Naive B cell (primary cell): ENCODE results near the gene HMGB3. TPM values are rescaled to one million over a fixed set of nuclear protein-coding genes. Genes with fewer than 3 reads are reported as not detected.
"Not testable (repeated sequence)": the region's sequence is repeated elsewhere in the genome, so short reads cannot be mapped to it uniquely, and the experiment has no call there.

Source experiments
- ATAC-seq, 2 donors: fragments of 150-1000 bp; cut with Tn5 transposase; 2 replicates each; pipeline ENCODE4 v1.10.0; 2021; ENCODE audit warnings: low read depth in 2 of 2, mild to moderate bottlenecking in 2 of 2, moderate library complexity in 2 of 2
- DNase-seq: peaks from one replicate; pipeline ENCODE4 v3.0.0; 2022
- H3K27ac Mint-ChIP-seq, 6 donors: one replicate each; pipeline ENCODE4 v1.8.0; 2020 to 2022; ENCODE audit warnings: mild to moderate bottlenecking in 6 of 6, mixed read lengths in 6 of 6, moderate library complexity in 5 of 6, inconsistent platforms in 2 of 6
- H3K27me3 Mint-ChIP-seq, 3 donors: one replicate each; pipeline ENCODE4 v1.8.0; 2021 to 2022; ENCODE audit warnings: mixed read lengths in 3 of 3, mild to moderate bottlenecking in 1 of 3
- H3K36me3 Mint-ChIP-seq, 2 donors: one replicate each; pipeline ENCODE4 v1.8.0; 2020 to 2022; ENCODE audit warnings: mixed read lengths in 2 of 2, inconsistent platforms in 1 of 2, mild to moderate bottlenecking in 1 of 2
- H3K4me1 Mint-ChIP-seq, 3 donors: one replicate each; pipeline ENCODE4 v1.8.0; 2020 to 2022; ENCODE audit warnings: mixed read lengths in 3 of 3, inconsistent platforms in 1 of 3, mild to moderate bottlenecking in 1 of 3, moderate library complexity in 1 of 3
- H3K4me3 Mint-ChIP-seq, 8 donors: one replicate each; pipeline ENCODE4 v1.8.0; 2020 to 2022; ENCODE audit warnings: mild to moderate bottlenecking in 8 of 8, mixed read lengths in 8 of 8, moderate library complexity in 8 of 8, inconsistent platforms in 2 of 8
- H3K9me3 Mint-ChIP-seq, 7 donors: one replicate each; pipeline ENCODE4 v1.8.0; 2020 to 2022; ENCODE audit warnings: mixed read lengths in 7 of 7, mild to moderate bottlenecking in 5 of 7, inconsistent platforms in 2 of 7, moderate library complexity in 1 of 7
- polyA plus RNA-seq, 6 donors: library from polyadenylated mRNA; unstranded; fragments of 300-500 nt; fragmentation: Illumina TruSeq; gene quantifications; one replicate each; pipeline ENCODE4 v1.2.3, GENCODE V29; 2021; ENCODE audit warnings: low read depth in 6 of 6

HMGB3 gene
- polyA plus RNA-seq, 6 donors from 2014 or later, result 0.16 to 2.5 (median 0.48) TPM; not detected in 1

DNA sequence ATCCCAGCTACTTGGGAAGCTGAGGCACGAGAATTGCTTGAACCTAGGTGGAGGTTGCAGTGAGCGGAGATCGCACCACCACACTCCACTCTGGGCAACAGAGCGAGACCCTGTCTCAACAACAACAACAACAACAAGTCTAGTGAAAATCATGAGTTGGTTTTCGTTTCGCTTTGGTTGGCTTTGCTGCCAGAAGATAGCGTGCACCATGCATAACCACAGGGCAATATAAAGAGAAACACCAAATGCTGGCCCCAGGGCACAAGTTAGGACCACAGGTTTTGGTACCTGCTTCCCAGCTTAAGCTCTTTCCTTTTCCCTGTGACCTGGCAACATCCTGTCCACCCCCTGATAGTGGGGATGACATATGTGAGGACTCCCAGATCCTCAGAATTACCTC, 21.5 kb upstream of the HMGB3 start:
- no peaks in the 10 kb centered on the region for H3K4me1 Mint-ChIP-seq
- H3K36me3 Mint-ChIP-seq, result no peaks in the 10 kb centered on the region
- peaks cover 3 to 11% (median 8%) of the 10 kb centered on the region in 3 donors for H3K27me3 Mint-ChIP-seq
- H3K4me3 Mint-ChIP-seq, result no peak overlapping the region
- ATAC-seq (no peak), DNase-seq (no peak)
- H3K27ac Mint-ChIP-seq, result no peak overlapping the region
- peaks cover 0 to 4% (median 1%) of the 10 kb centered on the region in 7 donors for H3K9me3 Mint-ChIP-seq

DNA sequence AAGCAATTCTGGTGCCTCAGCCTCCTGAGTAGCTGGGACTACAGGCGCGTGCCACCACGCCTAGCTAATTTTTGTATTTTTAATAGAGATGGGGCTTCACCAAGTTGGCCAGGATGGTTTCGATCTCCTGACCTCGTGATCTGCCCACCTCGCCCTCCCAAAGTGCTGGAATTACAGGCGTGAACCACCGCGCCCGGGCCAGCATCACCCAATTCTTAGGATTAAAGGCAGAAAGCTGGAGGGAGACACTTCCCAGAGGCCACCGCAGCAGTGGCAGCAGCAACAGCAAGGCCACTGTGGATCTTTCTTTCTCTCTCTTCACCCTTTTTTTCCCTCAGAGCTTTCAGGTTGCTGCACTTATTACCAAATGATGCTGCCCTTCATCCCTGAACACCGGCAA, 18.7 kb upstream of the HMGB3 start:
- ATAC-seq, H3K4me3 Mint-ChIP-seq, DNase-seq, H3K9me3 Mint-ChIP-seq, H3K27ac Mint-ChIP-seq, H3K4me1 Mint-ChIP-seq, H3K36me3 Mint-ChIP-seq: not testable (repeated sequence)
- H3K27me3 Mint-ChIP-seq, result peaks cover 6 to 14% (median 9%) of the 10 kb centered on the region in 3 donors

DNA sequence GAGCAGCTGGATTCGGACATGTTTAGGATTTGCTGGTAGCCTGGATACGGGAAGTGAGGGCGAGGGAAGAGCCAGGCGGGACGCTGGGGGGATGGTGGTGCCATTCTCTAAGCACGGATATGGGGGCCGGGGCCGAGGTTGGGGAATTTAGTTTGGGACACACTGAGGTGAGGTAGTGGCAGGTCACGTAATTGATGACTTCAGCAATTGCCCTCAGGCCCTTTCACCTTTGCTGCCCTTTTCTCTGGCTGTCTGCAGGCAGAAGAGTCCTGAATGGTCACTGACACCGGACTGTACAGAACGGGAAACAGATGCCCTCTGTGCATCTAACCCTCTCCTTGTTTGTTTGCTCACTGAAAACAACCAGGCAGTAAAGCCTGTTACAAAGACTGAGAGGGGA, 16.9 kb upstream of the HMGB3 start:
- Mint-ChIP-seq H3K27ac (peak overlapping the region in 2 of 6 donors; percentile 36 to 47), H3K36me3 (no peaks in the 10 kb centered on the region), H3K27me3 (peaks cover 6 to 16% (median 9%) of the 10 kb centered on the region in 3 donors), H3K9me3 (peaks cover 0 to 3% (median 1%) of the 10 kb centered on the region in 7 donors), H3K4me1 (no peaks in the 10 kb centered on the region), H3K4me3 (no peak overlapping the region)
- ATAC-seq (no peak), DNase-seq (no peak)

DNA sequence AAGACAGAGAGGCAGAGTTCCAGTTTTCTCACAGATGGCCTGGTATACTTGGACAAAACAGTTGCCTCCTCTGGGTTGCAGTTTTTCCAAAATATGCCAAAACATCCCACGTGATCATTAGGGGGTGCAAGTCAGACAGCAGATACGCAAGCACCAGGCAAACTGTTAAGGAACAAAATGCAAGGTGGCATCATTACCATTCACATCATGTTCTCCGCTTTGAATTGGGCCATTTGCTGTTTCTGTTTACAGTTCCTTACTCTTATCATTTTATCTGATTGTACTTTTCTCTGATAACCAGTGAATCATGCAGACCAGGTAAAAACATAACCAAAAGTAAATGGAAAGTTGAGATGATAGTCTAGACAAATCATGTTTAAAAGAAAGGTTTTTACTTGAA, 16.4 kb upstream of the HMGB3 start:
- H3K9me3 Mint-ChIP-seq, result peaks cover 0 to 5% (median 2%) of the 10 kb centered on the region in 7 donors
- no peaks in the 10 kb centered on the region for H3K4me1 Mint-ChIP-seq
- DNase-seq (no peak), ATAC-seq (no peak)
- no peak overlapping the region for H3K27ac Mint-ChIP-seq
- H3K36me3 Mint-ChIP-seq, result no peaks in the 10 kb centered on the region
- H3K27me3 Mint-ChIP-seq, result peaks cover 6 to 16% (median 9%) of the 10 kb centered on the region in 3 donors
- H3K4me3 Mint-ChIP-seq, result no peak overlapping the region

DNA sequence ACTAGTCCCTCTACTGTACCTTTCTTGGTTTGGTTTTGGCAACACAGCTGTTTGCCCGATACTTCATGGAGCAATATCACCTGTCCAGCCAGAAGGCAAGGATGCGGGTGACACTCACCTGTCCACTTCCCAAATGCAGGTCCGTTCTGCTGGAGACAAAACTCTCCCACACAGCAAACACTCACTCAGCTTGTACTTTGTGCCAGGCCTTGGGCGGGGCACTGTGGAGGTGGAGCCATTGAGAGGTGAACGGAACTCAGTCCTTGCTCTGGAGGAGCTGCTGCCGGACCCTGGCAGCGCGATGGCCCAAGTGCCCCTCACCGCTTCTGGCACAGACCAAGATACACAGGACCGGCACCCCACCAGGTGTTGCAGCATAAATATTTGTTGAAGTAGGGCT, 15.3 kb upstream of the HMGB3 start:
- Mint-ChIP-seq H3K4me1 (no peaks in the 10 kb centered on the region), H3K9me3 (peaks cover 0 to 5% (median 2%) of the 10 kb centered on the region in 7 donors), H3K4me3 (no peak overlapping the region), H3K27ac (no peak overlapping the region), H3K36me3 (no peaks in the 10 kb centered on the region), H3K27me3 (peaks cover 6 to 19% (median 15%) of the 10 kb centered on the region in 3 donors)
- no peak for DNase-seq
- ATAC-seq, result no peak

DNA sequence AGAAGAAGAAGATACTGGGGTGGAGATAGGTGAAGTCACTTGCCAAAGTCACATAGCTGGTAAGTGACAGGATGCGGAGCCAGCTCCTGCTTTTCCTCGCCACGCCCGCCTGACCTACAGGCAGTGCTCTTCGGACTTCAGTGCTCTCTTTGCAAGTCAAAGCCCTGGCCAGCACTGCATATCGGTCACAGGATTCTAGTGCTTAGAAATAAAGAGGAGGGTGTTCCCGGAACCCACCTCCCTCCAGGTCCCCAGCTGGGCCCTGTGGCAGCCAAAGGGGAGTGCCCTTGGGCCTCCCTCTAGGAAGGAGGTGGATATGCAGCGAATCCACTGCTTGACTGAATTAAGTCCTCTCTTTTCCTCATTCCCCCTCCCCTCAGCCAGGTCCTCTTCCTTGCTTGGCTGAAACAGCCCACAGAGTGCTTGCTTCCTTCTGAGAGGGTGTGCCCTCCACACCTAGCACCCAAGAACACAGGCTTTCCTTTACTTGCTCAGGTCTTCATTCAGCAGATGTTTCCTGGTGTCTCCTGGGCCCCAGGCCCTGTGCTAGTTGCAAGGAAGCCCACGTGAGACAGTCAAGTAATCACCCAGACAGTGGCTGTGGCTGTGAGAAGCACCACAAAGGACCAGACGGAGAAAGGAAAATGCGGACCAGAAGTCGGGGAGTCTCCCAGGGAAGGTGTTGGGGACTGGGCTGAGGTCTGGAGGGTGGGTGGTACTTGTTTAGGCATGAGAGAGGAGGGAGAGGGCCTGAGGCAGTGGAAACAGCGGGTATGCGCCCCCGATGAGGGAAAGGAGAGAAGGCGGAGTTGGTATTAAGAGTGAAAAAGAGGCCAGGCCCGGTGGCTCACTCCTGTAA, 14.0 kb upstream of the HMGB3 start:
- no peak for ATAC-seq
- Mint-ChIP-seq H3K27me3 (peaks cover 6 to 24% (median 20%) of the 10 kb centered on the region in 3 donors), H3K4me3 (no peak overlapping the region), H3K27ac (no peak overlapping the region), H3K36me3 (no peaks in the 10 kb centered on the region), H3K9me3 (peaks cover 0 to 5% (median 2%) of the 10 kb centered on the region in 7 donors), H3K4me1 (no peaks in the 10 kb centered on the region)
- no peak for DNase-seq

DNA sequence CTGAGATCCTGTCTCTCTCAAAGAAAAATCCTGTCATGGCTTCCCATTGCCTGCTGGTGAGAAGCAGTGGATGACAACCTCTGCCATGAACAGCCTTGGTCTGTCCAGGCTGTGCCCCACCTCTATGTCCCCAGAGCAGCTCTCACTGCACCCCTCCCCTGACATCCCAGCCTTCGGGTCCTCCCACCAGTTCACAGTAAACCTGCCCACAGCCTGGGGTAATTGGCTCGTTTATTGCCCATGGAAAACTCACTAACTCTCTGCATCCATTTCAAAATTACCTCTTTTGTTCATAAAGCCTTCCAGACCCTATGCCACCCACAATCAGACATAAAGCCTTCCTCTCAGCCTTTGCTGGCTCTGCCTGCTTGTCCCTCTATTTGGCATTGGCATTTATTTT, 10.7 kb upstream of the HMGB3 start:
- no peak overlapping the region for H3K4me3 Mint-ChIP-seq
- H3K27ac Mint-ChIP-seq, result no peak overlapping the region
- ATAC-seq (no peak), DNase-seq (no peak)
- peaks cover 0 to 2% (median 0%) of the 10 kb centered on the region in 3 donors for H3K4me1 Mint-ChIP-seq
- peaks cover 0 to 7% (median 2%) of the 10 kb centered on the region in 7 donors for H3K9me3 Mint-ChIP-seq
- no peaks in the 10 kb centered on the region for H3K36me3 Mint-ChIP-seq
- peaks cover 0 to 16% (median 10%) of the 10 kb centered on the region in 3 donors for H3K27me3 Mint-ChIP-seq

DNA sequence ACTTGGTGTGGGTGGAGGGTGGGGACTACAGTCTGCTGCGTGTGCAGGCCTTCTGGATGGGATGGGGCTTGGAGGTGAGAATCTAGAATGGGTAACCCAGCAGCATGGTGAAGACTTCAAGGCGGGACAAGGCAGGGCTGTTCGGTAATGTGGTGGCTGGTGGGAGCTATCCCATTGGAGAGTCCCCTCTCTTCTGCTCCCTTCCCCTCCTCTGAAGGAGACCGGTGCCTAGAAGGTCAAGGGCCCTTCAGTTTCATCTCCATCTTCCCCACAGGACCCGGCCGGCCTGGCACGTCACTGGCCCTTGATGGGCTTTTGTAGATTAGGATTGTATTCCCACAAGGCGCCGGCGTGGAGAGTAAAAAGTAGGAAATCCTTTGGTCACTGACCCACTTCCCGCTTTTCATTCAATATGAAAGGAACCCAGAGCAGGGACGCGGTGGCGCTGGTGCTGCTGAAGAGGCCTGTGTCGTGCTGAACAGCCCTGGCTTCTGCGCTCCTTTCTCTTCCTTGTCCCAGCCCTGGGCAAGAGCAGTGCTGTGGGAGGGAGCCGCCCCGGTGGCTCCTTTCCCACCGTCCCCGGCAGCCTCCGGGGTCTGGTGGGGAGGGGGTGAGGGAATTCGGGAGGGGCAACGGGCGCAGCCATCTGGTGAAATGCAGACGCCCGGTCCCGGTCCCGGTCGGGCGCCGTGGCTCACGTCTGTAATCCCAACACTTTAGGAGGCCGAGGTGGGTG, 7.3 kb upstream of the HMGB3 start:
- Mint-ChIP-seq H3K27me3 (peaks cover 0 to 10% (median 8%) of the 10 kb centered on the region in 3 donors), H3K4me1 (peaks cover 0 to 2% (median 0%) of the 10 kb centered on the region in 3 donors), H3K9me3 (peaks cover 0 to 5% (median 2%) of the 10 kb centered on the region in 7 donors)

DNA sequence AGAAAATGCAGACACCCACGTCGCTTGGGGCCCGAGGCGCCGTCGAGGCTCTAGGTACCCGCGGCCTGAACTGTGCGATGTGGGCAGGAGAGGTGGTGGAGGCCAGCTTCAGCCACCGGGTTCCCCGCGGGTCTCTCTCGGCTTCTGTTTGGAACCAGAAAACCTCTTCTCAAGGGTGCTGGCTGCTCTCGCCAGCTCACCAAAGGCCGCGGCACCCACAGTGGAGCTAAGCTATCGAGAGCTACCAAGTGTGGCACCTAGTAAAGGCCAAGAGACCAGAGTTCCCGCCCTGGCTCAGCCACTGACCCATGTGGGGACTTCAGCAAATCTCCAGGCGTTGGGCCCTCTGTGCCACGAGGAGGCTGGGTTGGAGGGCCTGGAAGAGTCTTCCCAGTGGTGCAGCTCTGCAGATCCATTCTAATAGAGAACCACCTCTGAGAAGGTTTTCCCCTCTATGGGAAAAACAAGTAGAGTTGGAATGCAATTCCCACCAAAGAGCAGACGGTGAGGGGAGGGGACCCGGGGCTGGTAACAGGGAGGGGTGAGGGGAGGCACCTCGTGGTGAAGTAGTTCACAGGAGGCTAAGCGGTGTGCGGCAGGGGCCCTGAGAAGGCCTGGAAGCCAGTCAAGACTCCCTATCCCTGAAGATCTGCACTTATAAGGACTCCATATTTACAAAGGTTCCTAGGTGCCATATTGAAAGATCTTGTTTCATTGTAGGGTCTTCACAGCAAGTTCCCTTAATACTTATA, 5.5 kb upstream of the HMGB3 start:
- Mint-ChIP-seq H3K27ac (no peak overlapping the region), H3K36me3 (no peaks in the 10 kb centered on the region), H3K27me3 (peaks cover 0 to 7% (median 6%) of the 10 kb centered on the region in 3 donors), H3K4me3 (no peak overlapping the region), H3K9me3 (peaks cover 0 to 5% (median 0%) of the 10 kb centered on the region in 7 donors), H3K4me1 (peaks cover 0 to 7% (median 0%) of the 10 kb centered on the region in 3 donors)
- ATAC-seq (no peak), DNase-seq (no peak)

More for the DNA sequence above, 7.3 kb upstream of the HMGB3 start:
- DNase-seq, result no peak
- Mint-ChIP-seq H3K36me3 (no peaks in the 10 kb centered on the region), H3K27ac (no peak overlapping the region), H3K4me3 (no peak overlapping the region)
- no peak for ATAC-seq

DNA sequence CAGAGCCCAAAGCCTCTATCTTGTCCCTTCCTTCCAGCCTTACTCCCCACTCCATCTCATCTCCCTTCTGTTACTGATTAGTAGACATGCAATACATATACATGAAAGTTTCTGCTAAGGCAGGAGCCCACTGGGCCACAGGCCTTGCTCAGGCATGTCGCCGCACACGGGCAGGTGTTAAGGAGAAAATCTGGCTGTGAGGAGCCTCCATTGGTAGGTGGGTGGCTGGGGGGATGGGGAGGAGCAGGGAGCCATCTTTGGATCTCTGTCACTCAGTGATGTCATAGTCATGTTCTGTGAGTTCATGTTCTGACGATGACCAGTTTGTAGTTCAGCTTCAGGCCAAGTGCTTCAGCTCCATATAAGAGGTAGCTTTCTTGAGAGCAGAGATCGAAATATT, 2.9 kb upstream of the HMGB3 start:
- peaks cover 5 to 12% (median 6%) of the 10 kb centered on the region in 3 donors for H3K4me1 Mint-ChIP-seq
- peaks cover 0 to 5% (median 1%) of the 10 kb centered on the region in 3 donors for H3K27me3 Mint-ChIP-seq
- no peak for ATAC-seq
- DNase-seq, result no peak
- H3K4me3 Mint-ChIP-seq, result peak overlapping the region in 2 of 8 donors; percentile 15 to 16
- H3K9me3 Mint-ChIP-seq, result peaks cover 0 to 6% (median 0%) of the 10 kb centered on the region in 7 donors
- H3K36me3 Mint-ChIP-seq, result no peaks in the 10 kb centered on the region
- no peak overlapping the region for H3K27ac Mint-ChIP-seq

DNA sequence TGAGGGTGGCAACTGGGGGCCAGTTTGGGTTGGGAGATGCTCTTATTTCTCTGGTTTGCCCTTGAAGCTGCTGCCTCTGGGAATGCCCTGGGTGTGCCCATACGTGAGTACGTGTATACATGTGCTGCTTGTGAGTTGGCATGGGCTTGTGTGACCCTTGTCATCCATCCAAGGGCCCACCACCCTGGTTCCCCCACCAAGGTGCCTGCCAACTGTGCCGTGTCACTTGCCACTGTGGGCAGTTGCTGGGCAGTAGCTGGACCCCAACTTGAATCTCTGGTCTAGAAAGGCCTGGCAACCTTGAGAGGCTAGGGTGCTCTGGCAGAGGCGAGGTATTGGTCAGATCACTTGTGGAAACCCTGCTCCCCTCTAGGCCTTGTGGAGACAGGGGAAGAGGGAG, 2.4 kb upstream of the HMGB3 start:
- ATAC-seq (no peak), DNase-seq (no peak)
- Mint-ChIP-seq H3K36me3 (no peaks in the 10 kb centered on the region), H3K27me3 (peaks cover 4 to 10% (median 7%) of the 10 kb centered on the region in 3 donors), H3K4me3 (peak overlapping the region in 3 of 8 donors; percentile 15 to 82 (median 47)), H3K27ac (no peak overlapping the region), H3K9me3 (peaks cover 0 to 4% (median 0%) of the 10 kb centered on the region in 7 donors), H3K4me1 (peaks cover 8 to 11% (median 9%) of the 10 kb centered on the region in 3 donors)

DNA sequence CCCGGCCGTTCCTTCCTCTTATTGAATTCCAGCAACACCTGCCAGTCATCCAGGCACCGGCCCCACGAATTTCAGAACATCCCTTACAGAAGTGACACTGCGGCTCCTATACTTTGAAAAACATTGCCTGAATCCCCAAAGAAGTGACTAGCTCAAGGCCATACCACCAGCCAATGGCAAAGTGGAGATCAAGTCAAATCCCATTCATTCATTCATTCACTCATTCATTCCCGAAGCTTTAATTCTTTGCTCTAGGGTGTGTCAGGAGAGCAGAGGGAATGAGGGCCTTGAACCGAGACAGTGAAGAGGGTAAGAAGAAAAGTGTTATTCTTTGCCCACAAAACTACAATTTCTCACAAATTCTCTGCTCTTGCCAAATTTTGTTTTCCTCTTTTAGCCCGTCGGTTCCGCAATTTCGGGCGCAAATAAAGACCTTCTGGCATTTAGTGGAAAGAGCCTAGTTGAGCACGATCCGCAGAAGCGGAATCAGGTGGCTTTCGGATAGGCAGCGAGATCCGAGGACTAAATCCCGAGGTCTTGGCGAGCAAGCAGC, 824 bp upstream of the HMGB3 start:
- H3K4me1 Mint-ChIP-seq, result peaks cover 8 to 11% (median 9%) of the 10 kb centered on the region in 3 donors
- H3K27me3 Mint-ChIP-seq, result peaks cover 9 to 12% (median 10%) of the 10 kb centered on the region in 3 donors
- peak overlapping the region; percentile 68 to 86 (median 82) for H3K4me3 Mint-ChIP-seq
- no peaks in the 10 kb centered on the region for H3K36me3 Mint-ChIP-seq
- H3K27ac Mint-ChIP-seq, result peak overlapping the region in 3 of 6 donors; percentile 42 to 78 (median 53)
- peaks cover 0 to 4% (median 0%) of the 10 kb centered on the region in 7 donors for H3K9me3 Mint-ChIP-seq
- DNase-seq (no peak), ATAC-seq (no peak)
